Neural progenitor cell (in vitro differentiated cells): ENCODE measurements around the gene ZNF726. TPM values are rescaled to one million over a fixed set of nuclear protein-coding genes. Genes with fewer than 3 reads are reported as not detected.
"Not testable (repeated sequence)": the region's sequence is repeated elsewhere in the genome, so short reads cannot be mapped to it uniquely, and the experiment has no call there.

Experiments
- DNase-seq: peaks from one replicate; pipeline ENCODE4 v3.0.0-alpha.2; 2016; ENCODE audit warnings: low spot score
- H2AFZ ChIP-seq: fragments of 200-600 bp; sonication (generic); replicated peaks from 2 replicates; pipeline ENCODE4 v1.6.1; 2016; ENCODE audit warnings: antibody characterized with exemption
- H3F3A ChIP-seq: fragments of 200-600 bp; sonication (generic); 2 replicates; pipeline ENCODE4 v1.6.1; 2016; ENCODE audit warnings: antibody characterized with exemption, low read depth
- H3K27ac ChIP-seq: fragments of 200-600 bp; sonication (generic); 2 replicates; pipeline ENCODE4 v1.5.1; 2016; ENCODE audit warnings: mild to moderate bottlenecking
- H3K27me3 ChIP-seq: fragments of 200-600 bp; sonication (generic); 2 replicates; pipeline ENCODE4 v1.6.1; 2016; ENCODE audit warnings: mild to moderate bottlenecking, moderate library complexity
- H3K36me3 ChIP-seq: fragments of 200-600 bp; sonication (generic); 2 replicates; pipeline ENCODE4 v1.5.1; 2016
- H3K4me1 ChIP-seq: fragments of 200-600 bp; sonication (generic); 2 replicates; pipeline ENCODE4 v1.6.1; 2016; ENCODE audit warnings: mixed run types
- H3K4me2 ChIP-seq: fragments of 200-600 bp; sonication (generic); 2 replicates; pipeline ENCODE4 v1.6.1; 2016
- H3K4me3 ChIP-seq: fragments of 200-600 bp; sonication (generic); 2 replicates; pipeline ENCODE4 v1.5.1; 2016
- H3K79me2 ChIP-seq: fragments of 200-600 bp; sonication (generic); 2 replicates; pipeline ENCODE4 v1.6.1; 2016; ENCODE audit warnings: low read depth
- H3K9ac ChIP-seq: fragments of 200-600 bp; sonication (generic); 2 replicates; pipeline ENCODE4 v1.6.1; 2016
- H3K9me3 ChIP-seq: fragments of 200-600 bp; sonication (generic); 2 replicates; pipeline ENCODE4 v1.5.1; 2016; ENCODE audit warnings: low read depth
- H4K20me1 ChIP-seq: fragments of 200-600 bp; sonication (generic); 2 replicates; pipeline ENCODE4 v1.6.1; 2016; ENCODE audit warnings: low read depth
- H3K27ac Mint-ChIP-seq: 3 replicates; pipeline ENCODE4 v1.8.0; 2021; ENCODE audit warnings: mixed read lengths
- H3K27me3 Mint-ChIP-seq: 2 replicates; pipeline ENCODE4 v1.8.0; 2022; ENCODE audit warnings: low read depth, mild to moderate bottlenecking, inconsistent platforms, moderate library complexity, mixed read lengths; ENCODE audit not compliant: insufficient read depth
- H3K36me3 Mint-ChIP-seq: 3 replicates; pipeline ENCODE4 v1.8.0; 2021; ENCODE audit warnings: mixed read lengths
- H3K4me1 Mint-ChIP-seq: 3 replicates; pipeline ENCODE4 v1.8.0; 2021; ENCODE audit warnings: mixed read lengths
- H3K4me3 Mint-ChIP-seq: 3 replicates; pipeline ENCODE4 v1.8.0; 2021; ENCODE audit warnings: mild to moderate bottlenecking, moderate library complexity, mixed read lengths
- H3K9me3 Mint-ChIP-seq: 3 replicates; pipeline ENCODE4 v1.8.0; 2020; ENCODE audit warnings: mixed read lengths
- CTCF ChIP-seq: fragments of 200-600 bp; sonication (generic); IDR thresholded peaks from 2 replicates; pipeline ENCODE4 v1.5.1; 2017; ENCODE audit warnings: antibody characterized with exemption, mild to moderate bottlenecking
- EZH2 ChIP-seq: fragments of 200-600 bp; sonication (generic); IDR thresholded peaks from 2 replicates; pipeline ENCODE4 v1.6.1; 2017; ENCODE audit warnings: antibody characterized with exemption, mild to moderate bottlenecking, moderate library complexity
- EZH2phosphoT487 ChIP-seq: fragments of 200-600 bp; sonication (generic); IDR thresholded peaks from 2 replicates; pipeline ENCODE4 v1.6.1; 2017; ENCODE audit warnings: antibody characterized with exemption
- total RNA-seq: library from RNA; depleted of rRNA; stranded (reverse); fragments of >200 nt; gene quantifications from 2 replicates; pipeline ENCODE4 v1.2.3, GENCODE V29; 2015; ENCODE audit warnings: low replicate concordance

The ZNF726 gene
- total RNA-seq, 1 donor from 2014 or later = not detected

- DNase-seq = no peak
- H3F3A ChIP-seq = no peaks in the 10 kb centered on the region
- no peaks in the 10 kb centered on the region for H3K36me3 ChIP-seq
- Mint-ChIP-seq H3K9me3 (peaks cover 41% of the 10 kb centered on the region), H3K36me3 (no peaks in the 10 kb centered on the region), H3K27me3 (peaks cover 3% of the 10 kb centered on the region), H3K27ac (no peak overlapping the region), H3K4me1 (no peaks in the 10 kb centered on the region), H3K4me3 (no peak overlapping the region)
- no peak overlapping the region for H2AFZ ChIP-seq
- no peak overlapping the region for H3K27ac ChIP-seq
- no peaks in the 10 kb centered on the region for H3K79me2 ChIP-seq
- TF ChIP-seq EZH2phosphoT487 (no peak), CTCF (no peak), EZH2 (no peak)
- H3K9ac ChIP-seq = no peak overlapping the region
- no peak overlapping the region for H3K4me2 ChIP-seq
- H3K4me1 ChIP-seq = no peaks in the 10 kb centered on the region
- H3K4me3 ChIP-seq = no peak overlapping the region
- H3K27me3 ChIP-seq = no peaks in the 10 kb centered on the region
- peaks cover 6% of the 10 kb centered on the region for H3K9me3 ChIP-seq
- no peaks in the 10 kb centered on the region for H4K20me1 ChIP-seq
Observed at GRCh38 chr19:23884363-23884762, 30.3 kb upstream of the ZNF726 start.

GRCh38 chr19:23887642-23888041 lies 27.0 kb upstream of the ZNF726 start:
- peaks cover 25% of the 10 kb centered on the region for H3K9me3 Mint-ChIP-seq

GRCh38 chr19:23896096-23896495 lies 18.6 kb upstream of the ZNF726 start:
- not testable (repeated sequence) for H3K27ac Mint-ChIP-seq, H2AFZ ChIP-seq, H3K4me1 ChIP-seq, H3K36me3 ChIP-seq, H3K27me3 ChIP-seq, DNase-seq, H3F3A ChIP-seq, H4K20me1 ChIP-seq, H3K9me3 ChIP-seq, H3K4me1 Mint-ChIP-seq, H3K4me3 ChIP-seq, H3K4me3 Mint-ChIP-seq, H3K4me2 ChIP-seq, H3K79me2 ChIP-seq, H3K27me3 Mint-ChIP-seq, H3K9ac ChIP-seq, H3K27ac ChIP-seq, H3K36me3 Mint-ChIP-seq
- peaks cover 36% of the 10 kb centered on the region for H3K9me3 Mint-ChIP-seq

More at GRCh38 chr19:23887642-23888041, 27.0 kb upstream of the ZNF726 start:
- H4K20me1 ChIP-seq = no peaks in the 10 kb centered on the region
- no peaks in the 10 kb centered on the region for H3F3A ChIP-seq
- no peaks in the 10 kb centered on the region for H3K27me3 ChIP-seq
- no peak for DNase-seq
- TF ChIP-seq EZH2 (no peak), EZH2phosphoT487 (no peak), CTCF (no peak)
- no peaks in the 10 kb centered on the region for H3K79me2 ChIP-seq
- H3K4me1 ChIP-seq = no peaks in the 10 kb centered on the region
- H3K27me3 Mint-ChIP-seq = no peaks in the 10 kb centered on the region
- H3K4me2 ChIP-seq = no peak overlapping the region
- H2AFZ ChIP-seq = no peak overlapping the region
- no peak overlapping the region for H3K4me3 ChIP-seq
- no peak overlapping the region for H3K4me3 Mint-ChIP-seq
- no peaks in the 10 kb centered on the region for H3K4me1 Mint-ChIP-seq
- no peaks in the 10 kb centered on the region for H3K36me3 Mint-ChIP-seq
- no peaks in the 10 kb centered on the region for H3K36me3 ChIP-seq
- no peak overlapping the region for H3K9ac ChIP-seq
- H3K9me3 ChIP-seq = peaks cover 6% of the 10 kb centered on the region
- no peak overlapping the region for H3K27ac ChIP-seq
- no peak overlapping the region for H3K27ac Mint-ChIP-seq

- Histone ChIP-seq H3K27me3 (no peaks in the 10 kb centered on the region), H4K20me1 (no peaks in the 10 kb centered on the region), H3K9ac (no peak overlapping the region), H3K9me3 (no peaks in the 10 kb centered on the region), H3K4me1 (no peaks in the 10 kb centered on the region), H3K4me2 (no peak overlapping the region), H3K27ac (no peak overlapping the region), H2AFZ (no peak overlapping the region), H3F3A (no peaks in the 10 kb centered on the region), H3K4me3 (no peak overlapping the region), H3K36me3 (no peaks in the 10 kb centered on the region), H3K79me2 (no peaks in the 10 kb centered on the region)
- TF ChIP-seq CTCF = no peak
- no peak for TF ChIP-seq EZH2phosphoT487
- TF ChIP-seq EZH2 = no peak
- H3K27me3 Mint-ChIP-seq = no peaks in the 10 kb centered on the region
- H3K4me1 Mint-ChIP-seq = no peaks in the 10 kb centered on the region
- no peak overlapping the region for H3K27ac Mint-ChIP-seq
- peaks cover 40% of the 10 kb centered on the region for H3K9me3 Mint-ChIP-seq
- no peak overlapping the region for H3K4me3 Mint-ChIP-seq
- H3K36me3 Mint-ChIP-seq = no peaks in the 10 kb centered on the region
- DNase-seq = no peak
Observed at GRCh38 chr19:23896912-23897311, 17.8 kb upstream of the ZNF726 start.
